ENCODE results near the gene POLR3A.

DNA sequence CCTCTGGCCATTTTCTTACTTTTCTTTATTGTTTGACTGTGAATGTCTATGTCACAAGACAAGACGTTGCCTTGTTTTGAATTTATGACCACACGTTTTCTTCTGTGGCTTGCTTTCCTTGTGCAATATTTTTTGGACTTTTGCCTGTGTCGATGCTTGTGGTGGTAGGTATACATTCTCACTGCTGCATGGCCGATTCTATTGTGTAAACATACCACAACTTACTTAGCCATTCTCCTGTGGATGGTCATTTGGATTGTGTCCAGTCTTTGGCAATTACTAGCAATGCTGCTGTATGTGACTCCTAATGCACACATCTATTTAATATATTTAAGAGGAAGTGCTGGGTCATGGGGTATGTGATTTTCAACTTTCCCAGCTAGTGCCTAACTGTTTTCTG lies 84.8 kb downstream of the POLR3A start:
- TF ChIP-seq, protein P1, sequence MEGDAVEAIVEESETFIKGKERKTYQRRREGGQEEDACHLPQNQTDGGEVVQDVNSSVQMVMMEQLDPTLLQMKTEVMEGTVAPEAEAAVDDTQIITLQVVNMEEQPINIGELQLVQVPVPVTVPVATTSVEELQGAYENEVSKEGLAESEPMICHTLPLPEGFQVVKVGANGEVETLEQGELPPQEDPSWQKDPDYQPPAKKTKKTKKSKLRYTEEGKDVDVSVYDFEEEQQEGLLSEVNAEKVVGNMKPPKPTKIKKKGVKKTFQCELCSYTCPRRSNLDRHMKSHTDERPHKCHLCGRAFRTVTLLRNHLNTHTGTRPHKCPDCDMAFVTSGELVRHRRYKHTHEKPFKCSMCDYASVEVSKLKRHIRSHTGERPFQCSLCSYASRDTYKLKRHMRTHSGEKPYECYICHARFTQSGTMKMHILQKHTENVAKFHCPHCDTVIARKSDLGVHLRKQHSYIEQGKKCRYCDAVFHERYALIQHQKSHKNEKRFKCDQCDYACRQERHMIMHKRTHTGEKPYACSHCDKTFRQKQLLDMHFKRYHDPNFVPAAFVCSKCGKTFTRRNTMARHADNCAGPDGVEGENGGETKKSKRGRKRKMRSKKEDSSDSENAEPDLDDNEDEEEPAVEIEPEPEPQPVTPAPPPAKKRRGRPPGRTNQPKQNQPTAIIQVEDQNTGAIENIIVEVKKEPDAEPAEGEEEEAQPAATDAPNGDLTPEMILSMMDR (IDR thresholded peaks at IDR 0.05) = no peak
- TF ChIP-seq POLR2A (IDR thresholded peaks at IDR 0.05) (no peak), POLR2AphosphoS5 (IDR thresholded peaks at IDR 0.05) (peak in 1 of 3 donors; percentile 52)

Measured in breast epithelium (tissue), 3 donors.